H9 (cell line): Measurements from ENCODE around the gene TEX38. TPM values are rescaled to one million over a fixed set of nuclear protein-coding genes. Genes with fewer than 3 reads are reported as not detected.

Experiments used
- DNase-seq: peaks from one replicate; pipeline ENCODE4 v3.0.0-alpha.2; 2017
- H2AFZ ChIP-seq: one replicate; pipeline ENCODE4 v1.6.1; 2013; ENCODE audit warnings: mild to moderate bottlenecking, low read length, control low read depth, moderate library complexity
- H2AK5ac ChIP-seq: 2 replicates; pipeline ENCODE4 v1.6.1; 2013; ENCODE audit warnings: low read length, control low read depth, mixed read lengths; ENCODE audit not compliant: insufficient read length
- H2BK120ac ChIP-seq: one replicate; pipeline ENCODE4 v1.6.1; 2013; ENCODE audit warnings: low read depth, mild to moderate bottlenecking, low read length, control low read depth, inconsistent platforms; ENCODE audit not compliant: poor library complexity, severe bottlenecking
- H2BK12ac ChIP-seq: 2 replicates; pipeline ENCODE4 v1.6.1; 2013; ENCODE audit warnings: low read length, control low read depth, mixed read lengths, low read depth; ENCODE audit not compliant: insufficient read length
- H2BK15ac ChIP-seq: 2 replicates; pipeline ENCODE4 v1.6.1; 2013; ENCODE audit warnings: low read depth, low read length, control low read depth
- H2BK20ac ChIP-seq: one replicate; pipeline ENCODE4 v1.6.1; 2013; ENCODE audit warnings: low read depth, mild to moderate bottlenecking, low read length, control low read depth, inconsistent platforms; ENCODE audit not compliant: poor library complexity, severe bottlenecking
- H2BK5ac ChIP-seq: 2 replicates; pipeline ENCODE4 v1.6.1; 2013; ENCODE audit warnings: low read length, control low read depth, mixed read lengths; ENCODE audit not compliant: insufficient read length
- H3K14ac ChIP-seq: 2 replicates; pipeline ENCODE4 v1.6.1; 2013; ENCODE audit warnings: low read length, control low read depth; ENCODE audit not compliant: insufficient read depth
- H3K18ac ChIP-seq: 2 replicates; pipeline ENCODE4 v1.6.1; 2013; ENCODE audit warnings: low read depth, mild to moderate bottlenecking, mixed read lengths, low read length, control low read depth; ENCODE audit not compliant: insufficient read length
- H3K23ac ChIP-seq: 2 replicates; pipeline ENCODE4 v1.6.1; 2013; ENCODE audit warnings: low read length, control low read depth, mixed read lengths, low read depth; ENCODE audit not compliant: insufficient read length
- H3K23me2 ChIP-seq: 2 replicates; pipeline ENCODE4 v1.6.1; 2013; ENCODE audit warnings: low read depth, mild to moderate bottlenecking, mixed read lengths, low read length, control low read depth; ENCODE audit not compliant: insufficient read length, poor library complexity, severe bottlenecking
- H3K27ac ChIP-seq: 2 replicates; pipeline ENCODE4 v1.5.1; 2013; ENCODE audit warnings: low read length, control low read depth, mixed read lengths, low read depth; ENCODE audit not compliant: insufficient read length
- H3K27me3 ChIP-seq: 2 replicates; pipeline ENCODE4 v1.6.1; 2013; ENCODE audit warnings: low read length, control low read depth, inconsistent platforms; ENCODE audit not compliant: insufficient read depth
- H3K4ac ChIP-seq: 2 replicates; pipeline ENCODE4 v1.6.1; 2013; ENCODE audit warnings: low read depth, mild to moderate bottlenecking, control low read depth, inconsistent platforms, low read length, moderate library complexity
- H3K4me1 ChIP-seq: 2 replicates; pipeline ENCODE4 v1.6.1; 2013; ENCODE audit warnings: low read length, control low read depth, inconsistent platforms; ENCODE audit not compliant: insufficient read depth
- H3K4me2 ChIP-seq: 2 replicates; pipeline ENCODE4 v1.6.1; 2013; ENCODE audit warnings: low read length, control low read depth, mixed read lengths; ENCODE audit not compliant: insufficient read length, insufficient read depth
- H3K56ac ChIP-seq: 2 replicates; pipeline ENCODE4 v1.6.1; 2013; ENCODE audit warnings: low read depth, mild to moderate bottlenecking, mixed read lengths, low read length, control low read depth; ENCODE audit not compliant: insufficient read length
- H3K79me1 ChIP-seq: 2 replicates; pipeline ENCODE4 v1.6.1; 2013; ENCODE audit warnings: low read depth, mild to moderate bottlenecking, moderate library complexity, low read length, control low read depth, inconsistent platforms; ENCODE audit not compliant: insufficient read depth, poor library complexity, severe bottlenecking
- H3K79me2 ChIP-seq: 2 replicates; pipeline ENCODE4 v1.6.1; 2013; ENCODE audit warnings: low read length, control low read depth, inconsistent platforms; ENCODE audit not compliant: insufficient read depth
- H3K9ac ChIP-seq: 2 replicates; pipeline ENCODE4 v1.6.1; 2013; ENCODE audit warnings: low read length, control low read depth, mixed read lengths; ENCODE audit not compliant: insufficient read length; ENCODE audit errors: extremely low read depth
- H3K9me3 ChIP-seq: one replicate; pipeline ENCODE4 v1.6.1; 2013; ENCODE audit warnings: low read depth, low read length, inconsistent platforms; ENCODE audit not compliant: control insufficient read depth
- H3T11ph ChIP-seq: one replicate; pipeline ENCODE4 v1.6.1; 2013; ENCODE audit warnings: mild to moderate bottlenecking, low read length, control low read depth, inconsistent platforms
- H4K20me1 ChIP-seq: one replicate; pipeline ENCODE4 v1.6.1; 2013; ENCODE audit not compliant: control insufficient read depth, insufficient read length, insufficient read depth
- H4K5ac ChIP-seq: 2 replicates; pipeline ENCODE4 v1.6.1; 2013; ENCODE audit warnings: low read depth, mild to moderate bottlenecking, mixed read lengths, low read length, control low read depth; ENCODE audit not compliant: insufficient read length
- H4K8ac ChIP-seq: replicated peaks from 2 replicates; pipeline ENCODE4 v1.6.1; 2013; ENCODE audit warnings: low read length, control low read depth, mixed read lengths, low read depth; ENCODE audit not compliant: insufficient read length
- H4K91ac ChIP-seq: 2 replicates; pipeline ENCODE4 v1.6.1; 2013; ENCODE audit warnings: low read depth, mild to moderate bottlenecking, moderate library complexity, mixed read lengths, low read length, control low read depth; ENCODE audit not compliant: insufficient read length
- H3K27ac Mint-ChIP-seq, 3 experiments: 2 replicates in 2 of 3; 3 replicates in 1 of 3; pipeline ENCODE4 v1.8.0; 2020 to 2021; ENCODE audit warnings: mixed read lengths in 3 of 3, mild to moderate bottlenecking in 1 of 3, moderate library complexity in 1 of 3
- H3K27me3 Mint-ChIP-seq: 2 replicates; pipeline ENCODE4 v1.8.0; 2021; ENCODE audit warnings: low read depth, mild to moderate bottlenecking, moderate library complexity, mixed read lengths
- H3K36me3 Mint-ChIP-seq, 3 experiments: 2 replicates in 2 of 3; 3 replicates in 1 of 3; pipeline ENCODE4 v1.8.0; 2020 to 2021; ENCODE audit warnings: low read depth in 3 of 3, mixed read lengths in 3 of 3; ENCODE audit not compliant: insufficient read depth in 1 of 3
- H3K4me1 Mint-ChIP-seq, 2 experiments: 2 replicates each; pipeline ENCODE4 v1.8.0; 2020; ENCODE audit warnings: mixed read lengths in 2 of 2
- H3K4me3 Mint-ChIP-seq, 2 experiments: 2 replicates in 1 of 2; 3 replicates in 1 of 2; pipeline ENCODE4 v1.8.0; 2020 to 2021; ENCODE audit warnings: mild to moderate bottlenecking in 2 of 2, mixed read lengths in 2 of 2, moderate library complexity in 1 of 2
- H3K9me3 Mint-ChIP-seq, 2 experiments: 2 replicates in 1 of 2; 3 replicates in 1 of 2; pipeline ENCODE4 v1.8.0; 2020; ENCODE audit warnings: mild to moderate bottlenecking in 2 of 2, mixed read lengths in 2 of 2, moderate library complexity in 1 of 2
- CTCF ChIP-seq: fragments of 200-600 bp; sonication (generic); conservative IDR thresholded peaks from 3 replicates; pipeline ENCODE4 v1.8.0; 2021; ENCODE audit warnings: antibody characterized with exemption, mild to moderate bottlenecking
- WGBS: extraction: QIAGEN DNeasy Blood & Tissue Kit; methylation state at CpG from one replicate; pipeline ENCODE4 v1.1.7; 2013; ENCODE audit warnings: missing lambda C conversion rate, low lambda C conversion rate, mixed read lengths; ENCODE audit not compliant: insufficient read length; ENCODE audit errors: extremely low coverage; 5-methylcytosine and 5-hydroxymethylcytosine counted together
- total RNA-seq: library from RNA; stranded (reverse); gene quantifications from 2 replicates; pipeline ENCODE4 v1.2.1, GENCODE V29; 2021

The TEX38 gene
- total RNA-seq, 1 experiment from 2014 or later = not detected

- Histone ChIP-seq H2BK5ac (no peak overlapping the region), H2BK20ac (no peak overlapping the region), H2AK5ac (no peak overlapping the region), H3K27me3 (no peaks in the 10 kb centered on the region), H3K14ac (no peak overlapping the region), H3K23ac (no peak overlapping the region), H2BK12ac (no peak overlapping the region), H4K91ac (no peak overlapping the region), H3K9me3 (no peaks in the 10 kb centered on the region), H3K18ac (no peak overlapping the region), H2AFZ (no peak overlapping the region), H3K27ac (no peak overlapping the region), H4K8ac (no peak overlapping the region), H2BK120ac (no peak overlapping the region), H3K4me1 (peaks cover 4% of the 10 kb centered on the region; the same call in 1 of the 2 replicates), H3K79me1 (no peaks in the 10 kb centered on the region), H2BK15ac (no peak overlapping the region), H3K4me2 (no peak overlapping the region), H3K56ac (no peak overlapping the region), H3K79me2 (no peaks in the 10 kb centered on the region), H4K20me1 (no peaks in the 10 kb centered on the region), H3K4ac (no peak overlapping the region), H3K9ac (no peak overlapping the region), H3K23me2 (no peaks in the 10 kb centered on the region), H3T11ph (no peak overlapping the region), H4K5ac (no peak overlapping the region)
- Mint-ChIP-seq H3K27me3 (no peaks in the 10 kb centered on the region), H3K4me3 (no peak overlapping the region), H3K9me3 (no peaks in the 10 kb centered on the region), H3K27ac (no peak overlapping the region), H3K4me1 (peaks cover 38 to 43% of the 10 kb centered on the region in 2 experiments), H3K36me3 (peaks cover 2 to 33% (median 15%) of the 10 kb centered on the region in 3 experiments; a peak in 6 of 7 replicates)
- DNase-seq = no peak
- no peak for TF ChIP-seq CTCF
- no CpG with 5 or more reads among the region's 4 CpGs for WGBS
Observed at GRCh38 chr1:46673749-46674182, 2.1 kb downstream of the TEX38 start.
